HG02623 (cell line): Measurements from ENCODE around the gene PLEKHA4.
A peak's percentile ranks its signal among the peaks of the same experiment; 100 is the strongest.
"Not testable (repeated sequence)": the region's sequence is repeated elsewhere in the genome, so short reads cannot be mapped to it uniquely, and the experiment has no call there.

Source experiments
- ATAC-seq: cut with Tn5 transposase; IDR thresholded peaks from one replicate; pipeline ENCODE4 v1.9.1; 2021; ENCODE audit warnings: moderate library complexity; ENCODE audit not compliant: unreplicated experiment

PLEKHA4 gene

GRCh38 chr19:48868114-48868886, at the start of gene PLEKHA4:
Gene PLEKHA4 (minus strand): TSS chr19:48868617. CDS start chr19:48867620, 997 bp downstream.
- ATAC-seq = no peak

DNA sequence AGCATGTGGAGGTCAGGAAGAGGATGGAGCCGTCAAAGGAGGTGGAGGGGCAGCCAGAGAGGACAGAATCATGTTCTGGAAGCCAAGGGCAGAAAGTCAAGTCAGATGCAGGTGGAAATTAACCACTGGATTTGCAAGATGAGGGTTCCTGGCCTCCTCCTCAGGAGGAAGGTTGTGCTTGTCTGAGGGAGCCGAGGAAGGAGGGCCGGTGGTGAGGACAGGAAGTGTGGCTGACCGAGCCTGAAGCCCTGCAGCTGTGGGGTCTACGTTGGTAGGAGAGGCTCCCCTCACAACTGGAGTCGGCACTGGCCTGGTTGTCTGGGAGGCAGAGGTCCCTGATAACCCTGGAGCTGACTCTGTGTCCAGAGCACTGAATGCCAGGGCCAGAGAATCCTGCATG, 49.7 kb upstream of the PLEKHA4 start:
- ATAC-seq = no peak

DNA sequence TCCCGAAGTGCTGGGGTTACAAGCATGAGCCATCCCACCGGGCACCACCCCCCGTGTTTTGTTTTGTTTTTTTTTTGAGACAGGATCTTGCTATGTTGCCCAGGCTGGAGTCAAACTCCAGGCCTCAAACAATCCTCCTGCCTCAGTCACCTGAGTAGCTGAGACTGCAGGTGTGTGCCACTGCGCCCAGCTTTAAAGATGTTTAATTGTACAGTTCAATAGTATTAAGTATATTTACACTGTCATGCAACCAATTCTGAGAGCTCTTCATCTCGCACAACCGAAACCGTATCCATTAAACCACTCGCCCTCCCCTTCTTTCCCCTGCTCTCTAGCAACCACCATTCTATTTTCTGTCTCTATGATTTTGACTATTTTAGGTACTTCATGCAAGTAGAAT, 47.3 kb upstream of the PLEKHA4 start:
- ATAC-seq = no peak

GRCh38 chr19:48914181-48914580, 45.8 kb upstream of the PLEKHA4 start:
- ATAC-seq = no peak

DNA sequence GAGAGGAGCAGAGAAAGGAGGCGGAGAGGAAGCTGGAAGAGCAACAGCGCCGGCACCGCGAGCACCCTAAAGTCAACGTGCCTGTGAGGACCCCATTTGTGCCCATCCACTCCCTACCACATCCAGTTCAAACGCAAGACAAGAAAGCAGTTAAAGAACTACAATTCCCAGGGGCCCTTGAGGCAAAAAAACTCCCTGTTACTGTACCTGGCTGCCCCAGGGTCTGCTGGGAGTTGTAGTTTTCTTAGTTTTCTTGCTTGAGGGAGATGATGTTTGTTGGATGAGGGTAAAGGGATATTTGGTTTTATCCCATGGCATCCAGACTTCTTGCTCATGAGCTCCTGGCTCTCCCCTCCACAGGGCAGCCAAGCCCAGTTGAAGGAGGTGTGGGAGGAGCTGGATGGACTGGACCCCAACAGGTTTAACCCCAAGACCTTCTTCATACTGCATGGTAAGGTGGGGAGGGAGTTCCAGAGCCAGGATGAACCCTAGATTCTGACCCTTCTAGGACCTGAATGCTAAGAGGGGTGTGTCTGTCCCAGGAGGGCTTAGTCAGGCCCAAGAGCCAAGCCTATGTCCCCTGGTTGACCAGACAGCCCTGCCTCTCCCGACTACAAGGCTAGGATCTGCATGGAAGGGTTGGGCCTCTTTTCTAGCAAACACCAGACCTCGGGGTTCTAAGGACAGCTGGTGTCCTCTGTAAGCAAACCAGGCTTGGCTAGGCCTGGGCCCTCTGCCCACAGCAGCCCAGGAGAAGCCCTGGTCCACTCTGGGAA, 44.9 kb upstream of the PLEKHA4 start:
- ATAC-seq = no peak

- ATAC-seq = no peak
Measured at GRCh38 chr19:48910803-48911202, 42.4 kb upstream of the PLEKHA4 start.

- not testable (repeated sequence) for ATAC-seq
Measured at GRCh38 chr19:48909424-48910077, 41.1 kb upstream of the PLEKHA4 start.

GRCh38 chr19:48907671-48908070, 39.3 kb upstream of the PLEKHA4 start:
- ATAC-seq = no peak

DNA sequence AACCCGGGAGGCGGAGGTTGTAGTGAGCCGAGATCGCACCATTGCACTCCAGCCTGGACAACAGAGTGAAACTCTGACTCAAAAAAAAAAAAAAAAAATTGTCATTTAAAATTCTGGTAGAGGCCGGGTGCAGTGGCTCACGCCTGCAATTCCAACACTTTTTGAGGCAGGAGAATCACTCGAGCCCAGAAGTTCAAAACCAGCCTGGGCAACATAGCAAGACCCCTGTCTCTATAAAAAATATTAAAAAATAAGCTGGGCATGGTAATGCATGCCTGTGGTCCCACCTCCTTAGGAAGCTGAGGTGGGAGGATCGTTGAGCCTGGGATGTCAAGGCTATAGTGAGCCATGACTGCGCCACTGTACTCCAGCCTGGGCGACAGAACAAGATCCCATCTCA, 37.9 kb upstream of the PLEKHA4 start:
- ATAC-seq = no peak

DNA sequence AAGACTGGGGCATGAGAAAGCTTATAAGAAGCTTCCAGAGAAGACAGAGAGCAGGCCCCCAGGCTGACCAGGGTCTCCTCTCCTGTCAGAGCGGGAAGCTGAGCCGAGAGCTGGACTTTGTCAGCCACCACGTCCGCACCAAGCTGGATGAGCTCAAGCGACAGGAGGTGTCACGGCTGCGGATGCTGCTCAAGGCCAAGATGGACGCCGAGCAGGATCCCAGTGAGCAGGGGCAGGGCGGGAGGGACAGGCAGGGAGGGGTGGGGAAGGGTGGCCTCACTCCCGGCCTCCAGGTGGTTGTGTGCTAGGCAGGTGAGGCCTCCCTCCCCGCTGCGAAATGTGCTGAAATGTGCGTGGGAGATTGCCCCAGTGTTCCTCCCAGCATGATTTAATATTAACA, 37.2 kb upstream of the PLEKHA4 start:
- no peak for ATAC-seq

DNA sequence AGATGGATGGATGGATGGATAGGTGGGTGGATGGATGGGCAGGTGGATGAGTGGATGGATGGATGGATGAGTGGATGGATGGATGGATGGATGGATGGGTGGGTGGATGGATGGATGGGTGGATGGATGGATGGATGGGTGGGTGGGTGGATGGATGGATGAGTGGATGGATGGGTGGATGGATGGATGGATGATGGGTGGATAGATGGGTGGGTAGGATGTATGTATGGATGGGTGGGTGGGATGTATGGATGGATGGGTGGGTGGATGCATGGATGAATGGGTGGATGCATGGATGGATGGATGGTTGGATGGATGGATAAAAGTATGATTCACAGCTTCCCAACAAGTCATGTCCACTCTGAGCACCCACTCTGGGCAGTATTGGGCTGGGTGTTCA, 35.4 kb upstream of the PLEKHA4 start:
- not testable (repeated sequence) for ATAC-seq

GRCh38 chr19:48902291-48902690, 33.9 kb upstream of the PLEKHA4 start:
- ATAC-seq = not testable (repeated sequence)

DNA sequence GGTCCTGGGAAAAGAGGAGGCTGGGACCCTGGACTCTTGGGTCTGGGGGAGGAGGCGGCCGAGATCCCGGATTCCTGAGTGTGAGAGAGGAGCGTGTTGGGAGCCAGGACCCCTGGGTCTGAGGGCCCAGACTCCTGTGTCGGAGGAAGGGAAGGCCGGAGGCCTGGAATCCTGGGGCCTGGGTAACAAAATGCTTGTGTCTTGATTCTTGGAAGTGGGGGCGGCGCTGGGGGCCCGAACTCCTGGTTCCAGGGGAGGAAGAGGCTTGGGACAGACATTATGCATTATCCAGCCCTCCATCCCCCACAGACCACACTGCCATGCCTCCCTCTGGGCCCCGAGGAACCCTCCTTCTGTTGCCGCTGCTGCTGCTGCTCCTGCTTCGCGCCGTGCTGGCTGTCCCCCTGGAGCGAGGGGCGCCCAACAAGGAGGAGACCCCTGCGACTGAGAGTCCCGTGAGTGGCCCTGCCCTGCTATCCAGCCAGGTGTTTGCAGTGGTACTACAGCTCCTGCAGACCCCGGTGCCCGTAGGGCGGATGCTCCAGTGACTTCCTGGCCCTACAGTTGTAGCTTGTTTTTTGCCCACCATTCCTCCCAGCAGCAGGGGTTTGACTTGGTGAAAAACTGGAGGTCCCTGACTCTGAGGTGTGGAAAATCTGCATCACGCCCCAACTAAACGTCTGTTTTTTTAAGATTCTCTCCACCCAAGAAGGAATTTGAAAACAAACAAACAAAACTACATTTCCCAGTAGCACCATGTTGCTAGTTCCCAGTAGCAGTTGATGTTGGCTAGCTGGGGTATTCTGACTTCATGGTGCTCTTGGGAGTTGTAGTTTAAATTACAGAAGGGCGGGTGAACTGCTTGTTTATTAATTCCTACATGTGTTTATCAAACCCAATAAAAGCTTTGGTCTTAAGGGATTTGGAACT, 32.3 kb upstream of the PLEKHA4 start:
- no peak for ATAC-seq

DNA sequence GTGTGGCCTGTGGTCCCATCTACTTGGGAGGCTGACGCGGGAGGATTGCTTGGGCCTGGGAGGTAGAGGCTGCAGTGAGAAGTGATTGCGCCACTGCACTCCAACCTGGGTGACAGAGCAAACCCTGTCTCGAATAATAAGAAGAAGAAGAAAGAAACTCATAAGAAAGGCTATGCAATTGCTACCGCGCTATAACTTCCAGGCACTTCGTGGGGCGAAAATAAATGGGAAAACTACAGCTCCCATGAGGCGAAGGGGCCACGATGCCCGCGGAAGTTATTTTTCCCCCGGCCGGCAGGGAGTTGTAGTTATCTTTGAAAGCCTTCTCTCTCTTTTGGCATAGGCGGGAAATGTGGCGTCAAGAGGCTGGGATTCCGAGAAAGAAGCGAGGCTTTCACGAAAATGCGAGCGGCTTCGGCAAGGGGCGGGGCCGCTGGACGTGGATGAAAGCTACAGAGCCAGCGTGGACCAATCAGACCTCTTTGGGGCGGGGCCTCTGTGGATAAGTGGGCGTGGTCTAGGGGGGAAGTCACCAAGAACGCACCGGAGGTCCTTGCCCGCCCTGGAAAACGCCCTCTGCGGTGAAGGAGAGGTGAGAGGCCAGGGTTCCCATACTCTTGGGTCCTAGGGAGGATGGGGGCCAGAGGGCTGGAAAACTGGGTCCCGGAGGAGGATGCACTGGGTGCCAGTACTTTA, 31.5 kb upstream of the PLEKHA4 start, which contains the start of gene NUCB1:
Gene NUCB1, plus strand, starts transcription at position 532 of the 696 bp plus-strand sequence. CDS start 485 bp downstream, outside the sequence.
- ATAC-seq = peak; percentile 76

- not testable (repeated sequence) for ATAC-seq
Measured at GRCh38 chr19:48899386-48899749, 31.0 kb upstream of the PLEKHA4 start.

DNA sequence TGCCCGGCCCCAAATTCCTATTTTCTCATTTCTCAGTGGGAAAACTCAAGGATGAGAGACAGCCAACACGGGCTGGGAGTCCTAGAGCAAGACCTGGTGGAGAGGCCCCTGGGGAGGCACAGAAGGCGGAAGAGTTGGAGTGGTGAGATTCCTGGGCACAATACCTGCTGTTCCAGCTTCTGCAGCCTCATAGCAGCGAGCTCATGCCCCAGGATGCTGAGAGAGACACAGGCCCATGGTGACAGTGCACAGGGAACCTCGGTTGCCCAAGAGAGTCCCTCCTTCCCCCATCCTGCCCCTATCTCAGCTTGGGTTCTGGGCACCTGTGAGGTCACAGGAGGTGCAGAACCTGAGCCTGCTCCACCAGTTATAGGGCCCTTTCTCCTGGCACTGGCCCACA, 28.8 kb upstream of the PLEKHA4 start:
- no peak for ATAC-seq

GRCh38 chr19:48896191-48896720, 27.8 kb upstream of the PLEKHA4 start:
- no peak for ATAC-seq

- ATAC-seq = no peak
Measured at GRCh38 chr19:48895226-48895625, 26.8 kb upstream of the PLEKHA4 start.

DNA sequence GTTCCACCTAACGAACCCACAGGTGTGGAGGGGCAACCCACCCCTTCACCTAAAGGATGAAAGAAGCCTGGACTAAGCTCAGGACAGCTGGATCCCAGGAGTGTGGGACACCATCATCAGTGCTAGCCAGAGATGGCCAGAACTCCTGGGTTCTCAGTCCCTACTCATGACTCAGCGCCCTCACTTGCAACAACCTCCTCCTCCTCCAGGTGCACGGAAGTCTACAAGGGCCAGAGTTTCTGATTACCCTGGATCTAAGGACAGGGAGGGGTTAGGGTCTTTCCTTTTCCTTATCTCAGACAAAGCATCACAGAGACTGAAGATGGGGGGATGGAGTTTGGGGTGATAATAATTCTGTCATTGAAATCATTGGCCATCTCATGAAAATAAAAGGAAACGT, 22.1 kb upstream of the PLEKHA4 start:
- ATAC-seq = no peak

- not testable (repeated sequence) for ATAC-seq
Measured at GRCh38 chr19:48889496-48889895, 21.1 kb upstream of the PLEKHA4 start.
